IPS DF 19.7 (cell line): ENCODE measurements around the gene PLEKHJ1.

Experiments used
- DNase-seq: peaks from one replicate; pipeline ENCODE4 v3.0.0-alpha.2; 2013; ENCODE audit warnings: low read depth, low spot score

The PLEKHJ1 gene

DNA sequence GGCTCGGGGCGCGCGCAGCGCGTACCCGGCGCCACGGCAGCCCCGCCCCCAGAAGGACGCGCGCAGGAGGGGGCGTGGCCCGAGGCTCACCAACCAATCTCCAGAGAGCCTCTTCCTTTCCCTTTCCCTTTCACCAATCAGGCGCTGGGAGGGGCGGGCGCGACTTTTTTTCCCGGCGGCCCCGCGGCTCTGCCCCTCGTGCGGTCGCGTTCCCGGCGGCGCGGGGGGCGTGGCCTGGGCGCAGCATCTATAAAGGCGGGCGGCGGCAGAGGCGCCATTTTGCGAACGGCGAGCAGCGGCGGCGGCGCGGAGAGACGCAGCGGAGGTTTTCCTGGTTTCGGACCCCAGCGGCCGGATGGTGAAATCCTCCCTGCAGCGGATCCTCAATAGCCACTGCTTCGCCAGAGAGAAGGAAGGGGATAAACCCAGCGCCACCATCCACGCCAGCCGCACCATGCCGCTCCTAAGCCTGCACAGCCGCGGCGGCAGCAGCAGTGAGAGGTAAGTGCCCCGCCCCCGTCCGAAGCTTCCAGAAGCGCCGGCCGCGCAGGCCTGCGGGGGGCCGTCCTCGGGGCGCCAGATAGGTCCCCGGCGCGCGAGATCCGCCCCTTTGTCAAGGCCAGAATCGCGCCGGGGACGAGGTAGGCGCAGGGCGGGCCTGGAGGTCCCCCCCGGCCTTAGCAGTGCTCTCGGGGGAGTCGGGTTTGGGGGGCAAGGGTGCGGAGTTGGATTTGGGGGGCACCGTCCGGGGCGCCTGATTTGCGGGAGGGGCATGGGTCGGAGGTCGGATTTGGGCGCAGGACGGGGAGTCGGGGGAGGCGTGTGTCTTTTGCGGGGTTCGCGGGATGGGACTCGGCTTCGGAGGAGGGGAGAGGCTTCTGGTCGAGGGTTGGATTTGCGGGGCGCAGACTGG, 33.4 kb upstream of the PLEKHJ1 start:
- no peak for DNase-seq

DNA sequence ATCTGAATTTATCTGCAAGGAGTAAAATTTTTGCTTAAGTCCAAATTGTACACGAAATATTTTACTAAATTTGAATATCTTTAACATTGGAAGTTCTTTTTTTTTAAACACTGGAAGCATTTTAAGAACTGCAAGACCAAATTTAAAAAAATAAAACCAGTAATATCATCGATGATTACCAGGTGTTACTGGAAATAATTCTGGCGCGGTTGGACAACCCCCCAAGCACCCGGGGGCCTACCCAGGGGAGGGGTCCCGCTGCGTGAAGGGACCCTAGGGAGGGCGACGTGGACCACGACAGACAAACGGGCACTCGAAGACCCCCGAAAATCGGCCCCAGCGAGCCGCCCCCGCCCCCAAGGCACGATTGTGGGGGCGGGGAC, 32.7 kb upstream of the PLEKHJ1 start:
- DNase-seq: no peak

DNA sequence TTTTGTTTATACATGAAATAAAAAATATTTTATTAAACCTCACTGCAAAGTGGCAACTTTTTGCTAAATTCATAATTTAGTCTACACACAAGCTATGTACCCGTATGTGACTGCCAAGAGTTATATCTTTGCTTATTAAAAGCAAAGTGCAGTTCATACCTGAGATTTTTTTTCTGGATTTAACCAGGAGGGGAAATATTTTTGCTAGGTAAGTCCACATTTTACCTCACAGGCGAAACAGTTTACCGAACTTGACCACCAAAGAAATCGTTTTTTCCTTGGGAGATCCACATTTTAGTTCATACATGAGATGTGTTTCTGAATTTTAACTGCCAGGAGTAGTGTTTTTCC, 32.3 kb upstream of the PLEKHJ1 start:
- no peak for DNase-seq

DNA sequence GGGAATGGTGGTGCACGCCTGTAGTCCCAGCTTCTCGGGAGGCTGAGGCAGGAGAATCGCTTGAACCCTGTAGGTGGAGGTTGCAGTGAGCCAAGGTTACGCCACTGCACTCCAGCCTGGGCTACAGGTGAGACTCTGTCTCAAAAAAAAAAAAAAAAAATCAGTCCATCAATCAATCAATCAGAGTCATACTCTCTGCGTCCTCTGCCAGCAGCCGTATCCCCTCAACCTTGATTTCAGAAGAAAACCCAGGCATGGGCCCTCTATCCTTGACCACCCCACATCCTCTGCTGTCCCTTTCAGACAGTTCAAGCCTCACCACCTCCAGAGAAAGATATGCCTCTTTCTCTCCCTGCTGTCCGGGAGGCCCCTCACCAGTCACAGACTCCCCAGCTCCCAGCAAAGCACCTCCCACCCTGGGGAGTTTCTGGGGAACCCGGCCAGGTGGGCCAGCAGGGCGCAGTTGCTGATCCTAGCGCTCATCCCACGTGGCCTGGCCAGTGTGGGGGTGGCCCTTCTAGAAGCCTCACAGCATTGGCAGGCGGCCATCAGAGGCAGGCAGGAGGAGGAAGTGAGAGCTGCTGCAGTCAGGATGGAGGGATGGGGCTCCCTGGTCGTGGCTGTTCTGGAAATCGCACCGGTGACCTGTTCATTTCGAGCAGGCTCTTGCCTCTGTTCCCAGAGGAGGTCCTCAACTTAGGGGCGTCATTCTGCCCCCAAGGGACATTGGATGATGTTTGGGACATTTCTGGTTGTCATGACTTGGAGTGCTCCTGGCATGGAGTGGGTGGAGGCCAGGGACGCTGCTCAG, 30.3 kb upstream of the PLEKHJ1 start:
- no peak for DNase-seq

- no peak for DNase-seq
These were observed 25.5 kb upstream of the PLEKHJ1 start for GRCh38 chr19:2261438-2262172.

GRCh38 chr19:2260341-2260805, 24.2 kb upstream of the PLEKHJ1 start:
- no peak for DNase-seq

DNA sequence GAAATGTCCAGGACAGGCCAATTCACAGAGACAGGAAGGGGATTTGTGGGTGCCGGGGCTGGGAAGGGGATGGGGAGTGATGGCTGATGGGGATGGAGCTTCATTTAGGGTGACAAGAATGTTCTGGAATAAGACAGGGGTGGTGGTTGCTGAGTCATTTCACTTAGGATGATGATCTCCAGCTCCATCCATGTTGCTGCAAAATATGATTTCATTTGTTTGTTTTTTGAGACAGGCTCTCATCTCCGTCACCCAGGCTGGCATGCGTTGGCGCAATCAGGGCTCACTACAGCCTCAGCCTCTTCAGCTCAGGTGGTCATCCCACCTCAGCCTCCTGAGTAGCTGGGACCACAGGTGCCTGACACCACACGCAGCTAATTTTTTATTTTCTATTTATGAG, 23.2 kb upstream of the PLEKHJ1 start:
- DNase-seq: no peak

- no peak for DNase-seq
These were observed 20.0 kb upstream of the PLEKHJ1 start, which contains the start of gene JSRP1 for GRCh38 chr19:2255982-2256685. TSS of gene JSRP1 (minus strand) at chr19:2256417. CDS start at chr19:2255314, 1,103 bp downstream.

DNA sequence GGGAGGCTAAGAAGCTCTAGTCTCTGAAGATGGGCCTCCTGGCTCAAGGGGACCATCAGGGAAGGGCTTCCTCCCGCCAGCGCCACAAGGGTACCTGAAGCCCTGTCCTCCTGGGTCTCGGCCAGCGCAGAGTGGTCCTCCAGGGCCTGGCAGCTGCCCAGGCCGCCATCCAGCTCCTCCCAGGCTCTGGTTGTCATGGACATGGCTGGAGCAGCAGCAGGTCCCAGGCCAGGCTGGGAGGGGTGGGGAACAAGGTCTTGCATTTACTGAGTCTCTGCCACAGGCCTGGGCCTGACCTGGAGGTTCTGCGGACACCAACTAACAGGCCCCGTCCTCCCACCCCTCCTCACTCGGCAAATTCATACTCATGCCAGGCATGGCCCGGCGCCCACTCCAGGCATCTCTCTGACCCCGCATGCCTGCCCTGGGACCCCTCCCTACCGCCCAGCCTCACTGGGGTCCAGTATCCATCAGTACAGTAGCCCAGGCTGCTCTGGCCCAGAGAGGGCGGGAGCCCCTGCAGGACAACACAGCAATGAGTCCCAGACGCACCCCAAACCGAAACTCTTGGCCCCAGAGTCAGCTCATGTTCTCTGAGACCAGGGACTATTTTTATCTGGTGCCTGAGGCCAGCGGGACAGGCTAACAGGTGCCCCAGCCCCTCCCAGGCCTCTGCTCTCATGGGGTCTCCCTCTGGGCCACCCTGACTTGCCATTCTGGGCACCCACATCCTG, 19.1 kb upstream of the PLEKHJ1 start:
- no peak for DNase-seq

DNA sequence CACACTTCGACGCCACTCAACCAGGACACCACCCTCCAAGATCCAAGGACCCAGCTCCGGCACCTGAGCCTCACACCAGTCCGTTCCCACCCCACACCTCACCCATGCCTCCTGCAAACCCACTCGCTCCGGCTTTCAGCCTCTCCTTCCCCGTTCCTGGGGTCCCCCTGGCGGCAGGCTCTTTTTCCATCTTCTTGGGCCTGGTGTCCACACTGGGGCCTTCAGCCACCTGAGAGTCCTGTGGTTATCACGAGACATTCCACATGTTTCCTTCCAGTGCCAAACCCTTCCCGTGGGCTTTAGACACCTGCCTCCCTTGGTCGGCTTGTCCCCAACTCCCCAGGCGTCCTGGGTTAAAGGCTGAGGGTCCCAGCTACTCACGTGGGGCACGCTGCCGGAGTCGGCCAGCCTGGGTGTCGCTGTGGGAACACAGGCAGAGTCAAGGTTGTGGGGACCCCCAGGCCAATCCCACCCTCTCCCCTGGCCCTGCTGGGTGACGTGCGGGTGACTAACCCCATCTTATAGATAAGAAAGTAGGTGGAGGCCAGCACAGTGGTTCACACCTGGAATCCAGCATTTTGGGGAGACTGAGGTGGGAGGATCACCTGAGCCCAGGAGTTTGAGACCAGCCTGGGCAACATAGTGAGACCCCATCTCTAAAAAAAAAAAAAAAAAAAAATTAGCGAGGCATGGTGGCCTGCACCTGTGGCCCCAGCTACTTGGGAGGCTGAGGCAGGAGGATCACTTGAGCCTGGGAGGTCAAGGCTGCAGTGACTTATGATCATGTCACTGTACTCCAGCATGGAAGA, 18.1 kb upstream of the PLEKHJ1 start:
- DNase-seq: no peak

- no peak for DNase-seq
These were observed 17.3 kb upstream of the PLEKHJ1 start for GRCh38 chr19:2253106-2254063.

GRCh38 chr19:2252797-2253105, 16.6 kb upstream of the PLEKHJ1 start:
- DNase-seq: no peak

- DNase-seq: no peak
These were observed 16.1 kb upstream of the PLEKHJ1 start for GRCh38 chr19:2252055-2252796.

GRCh38 chr19:2251106-2252054, 15.3 kb upstream of the PLEKHJ1 start:
- DNase-seq: no peak

DNA sequence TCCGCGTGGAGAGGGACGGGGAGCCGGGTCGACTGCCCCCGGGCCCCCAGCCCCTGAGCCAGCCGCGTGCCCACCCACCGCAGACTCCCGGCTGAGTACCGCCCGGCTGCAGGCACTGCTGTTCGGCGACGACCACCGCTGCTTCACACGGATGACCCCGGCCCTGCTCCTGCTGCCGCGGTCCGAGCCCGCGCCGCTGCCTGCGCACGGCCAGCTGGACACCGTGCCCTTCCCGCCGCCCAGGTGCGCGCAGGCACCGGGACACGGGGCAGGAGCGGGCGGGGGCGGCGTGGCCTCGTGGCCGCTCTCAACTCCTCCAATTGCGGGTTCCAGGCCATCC, 14.6 kb upstream of the PLEKHJ1 start:
- no peak for DNase-seq

DNA sequence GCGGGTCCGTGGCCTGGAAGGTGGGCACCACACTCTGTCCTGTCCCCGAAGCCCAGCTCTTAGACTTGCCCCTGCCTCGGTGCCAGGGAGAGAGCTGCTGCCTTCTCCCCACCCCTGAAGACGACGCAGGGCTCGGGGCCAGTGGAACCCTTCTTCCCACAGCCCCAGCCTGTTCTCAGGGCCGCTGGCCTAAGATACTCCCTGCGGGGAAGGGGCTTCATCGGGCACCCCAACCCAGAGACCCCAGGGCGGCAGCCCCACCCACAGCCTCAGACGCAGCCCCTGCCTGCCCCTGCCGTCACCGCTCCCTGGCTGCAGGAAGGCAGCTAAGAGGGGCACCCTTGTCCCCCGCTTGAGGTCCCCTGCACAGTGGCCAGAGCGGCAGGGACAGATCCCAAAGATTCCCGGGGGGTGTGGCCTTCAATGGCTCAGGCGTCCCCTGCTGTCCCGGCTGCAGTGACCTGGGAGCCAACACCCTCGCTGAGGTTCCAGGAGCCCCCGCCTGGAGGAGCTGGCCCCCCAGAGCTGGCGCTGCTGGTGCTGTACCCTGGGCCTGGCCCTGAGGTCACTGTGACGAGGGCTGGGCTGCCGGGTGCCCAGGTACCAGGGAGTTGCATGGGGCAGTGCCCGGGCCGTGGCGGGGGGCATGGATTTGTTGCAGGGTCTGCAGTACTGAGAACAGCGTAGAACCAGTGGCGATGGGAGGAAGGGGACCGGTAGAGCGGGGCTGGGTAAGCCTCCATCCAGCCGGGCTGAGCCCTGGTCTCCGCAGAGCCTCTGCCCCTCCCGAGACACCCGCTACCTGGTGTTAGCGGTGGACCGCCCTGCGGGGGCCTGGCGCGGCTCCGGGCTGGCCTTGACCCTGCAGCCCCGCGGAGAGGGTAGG, 14.0 kb upstream of the PLEKHJ1 start:
- no peak for DNase-seq
